ENCODE results near the gene PDGFRB. TPM values are rescaled to one million over a fixed set of nuclear protein-coding genes. Genes with fewer than 3 reads are reported as not detected.

Gene PDGFRB
- total and polyA plus RNA-seq, 5 donors from 2014 or later = 0.03 TPM; not detected in 4

DNA sequence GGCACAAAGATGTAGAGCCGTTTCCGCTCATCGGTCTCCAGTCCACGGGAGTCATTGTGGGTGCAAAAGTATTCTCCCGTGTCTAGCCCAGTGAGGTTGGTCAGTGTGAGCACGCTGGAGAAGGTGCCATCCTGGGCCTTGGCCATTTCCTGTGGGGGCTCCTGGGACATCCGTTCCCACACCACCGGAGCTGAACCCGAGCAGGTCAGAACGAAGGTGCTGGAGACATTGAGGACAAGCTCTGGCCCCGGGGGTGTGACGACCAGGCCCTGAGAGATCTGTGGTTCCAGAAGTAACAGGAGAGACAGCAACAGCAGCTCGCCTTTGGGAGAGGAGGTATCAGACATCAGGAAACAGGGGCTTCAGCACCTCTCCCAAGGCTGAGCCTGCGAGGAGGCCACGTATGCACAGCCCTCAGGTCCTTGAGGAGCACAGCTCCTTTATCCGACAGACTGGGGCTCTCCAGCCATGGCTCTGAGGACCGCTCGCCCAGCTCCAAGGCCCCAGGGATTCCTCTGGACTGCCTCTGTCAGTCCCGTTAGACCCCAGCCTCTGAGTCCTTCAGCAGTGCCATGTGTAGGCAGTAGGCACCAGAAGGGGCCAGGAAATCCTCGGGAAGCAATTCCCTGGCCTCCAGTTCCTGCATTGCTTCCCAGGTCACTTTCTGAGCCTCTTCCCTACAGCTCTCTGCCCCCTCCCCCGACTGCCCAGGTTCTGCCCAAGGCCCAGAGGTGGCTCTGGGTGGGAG is 19.9 kb downstream of the PDGFRB start:
- DNase-seq (no peak), ATAC-seq (ENCODE audit: low read depth in 2 of 2) (no peak)
- no peaks in the 10 kb centered on the region for H3K27me3 Mint-ChIP-seq
- Histone ChIP-seq H3K36me3 (ENCODE audit: control insufficient read depth, insufficient read depth, low read length) (no peaks in the 10 kb centered on the region), H3K9me3 (ENCODE audit: control insufficient read depth in 2 of 2, low read length in 2 of 2) (no peaks in the 10 kb centered on the region), H3K27ac (ENCODE audit: insufficient read depth, low read length, poor library complexity, severe bottlenecking) (no peak overlapping the region), H3K4me3 (ENCODE audit: low read depth, low read length) (no peak overlapping the region), H3K27me3 (ENCODE audit: control insufficient read depth, insufficient read depth, low read length) (no peaks in the 10 kb centered on the region), H3K4me1 (ENCODE audit: control insufficient read depth, insufficient read depth, low read length, poor library complexity, severe bottlenecking) (no peaks in the 10 kb centered on the region)
- no peak overlapping the region for H3K4me3 Mint-ChIP-seq
- H3K9me3 Mint-ChIP-seq = peaks cover 0 to 2% (median 0%) of the 10 kb centered on the region in 7 donors
- no peak overlapping the region for H3K27ac Mint-ChIP-seq
- H3K36me3 Mint-ChIP-seq = no peaks in the 10 kb centered on the region
- no peaks in the 10 kb centered on the region for H3K4me1 Mint-ChIP-seq

DNA sequence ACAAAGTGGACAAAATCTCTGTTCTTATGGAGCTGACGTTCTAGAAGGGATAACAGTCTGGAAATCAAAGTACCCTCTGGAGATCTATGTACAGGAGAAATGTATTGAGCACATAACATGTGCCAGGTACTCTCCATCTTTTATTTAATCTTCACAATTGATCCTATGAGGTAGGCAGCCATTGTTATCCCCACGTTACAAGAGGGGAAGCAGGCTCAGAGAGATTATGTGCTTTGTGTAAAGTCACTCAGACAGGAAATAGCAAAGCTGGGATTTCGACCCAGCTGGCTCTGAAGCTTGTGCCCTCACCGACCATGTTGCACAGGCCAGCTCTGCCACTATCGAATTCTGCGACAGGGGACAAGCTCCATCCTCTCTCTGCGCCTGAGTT is 21.5 kb downstream of the PDGFRB start:
- H3K9me3 Mint-ChIP-seq = peaks cover 0 to 2% (median 0%) of the 10 kb centered on the region in 7 donors
- no peaks in the 10 kb centered on the region for H3K27me3 Mint-ChIP-seq
- H3K4me1 Mint-ChIP-seq = no peaks in the 10 kb centered on the region
- Histone ChIP-seq H3K4me1 (ENCODE audit: control insufficient read depth, insufficient read depth, low read length, poor library complexity, severe bottlenecking) (no peaks in the 10 kb centered on the region), H3K27ac (ENCODE audit: insufficient read depth, low read length, poor library complexity, severe bottlenecking) (no peak overlapping the region), H3K4me3 (ENCODE audit: low read depth, low read length) (no peak overlapping the region), H3K9me3 (ENCODE audit: control insufficient read depth in 2 of 2, low read length in 2 of 2) (no peaks in the 10 kb centered on the region), H3K36me3 (ENCODE audit: control insufficient read depth, insufficient read depth, low read length) (no peaks in the 10 kb centered on the region), H3K27me3 (ENCODE audit: control insufficient read depth, insufficient read depth, low read length) (no peaks in the 10 kb centered on the region)
- H3K27ac Mint-ChIP-seq = no peak overlapping the region
- H3K36me3 Mint-ChIP-seq = no peaks in the 10 kb centered on the region
- H3K4me3 Mint-ChIP-seq = no peak overlapping the region
- ATAC-seq (ENCODE audit: low read depth in 2 of 2) (no peak), DNase-seq (no peak)

DNA sequence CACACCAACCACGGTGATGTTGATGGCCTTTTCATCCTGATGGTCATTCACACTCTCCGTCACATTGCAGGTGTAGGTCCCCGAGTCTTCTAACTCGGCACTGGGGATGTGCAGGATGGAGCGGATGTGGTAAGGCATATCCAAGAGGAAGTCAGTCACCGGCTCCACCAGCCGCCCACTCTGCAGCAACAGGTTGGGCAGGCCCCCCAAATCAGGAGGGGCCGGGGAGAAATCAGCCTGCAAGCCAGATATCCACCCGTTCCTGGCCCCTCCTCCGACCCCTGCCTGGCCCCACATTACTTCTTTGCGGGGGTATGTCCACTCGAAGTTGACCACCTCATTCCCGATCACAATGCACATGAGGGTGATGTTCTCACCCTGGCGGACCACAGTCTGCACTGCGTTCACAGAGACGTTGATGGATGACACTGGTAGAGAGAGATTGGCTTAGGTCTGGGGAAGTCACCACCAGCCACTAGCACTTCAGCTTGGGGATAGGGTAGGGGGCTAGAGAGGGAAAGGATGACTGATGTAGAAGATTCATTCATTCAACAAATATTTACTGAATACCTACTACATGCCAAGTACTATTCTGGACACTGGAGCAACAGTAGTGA is 22.0 kb downstream of the PDGFRB start:
- H3K4me1 ChIP-seq (ENCODE audit: control insufficient read depth, insufficient read depth, low read length, poor library complexity, severe bottlenecking) = no peaks in the 10 kb centered on the region
- no peaks in the 10 kb centered on the region for H3K36me3 ChIP-seq (ENCODE audit: control insufficient read depth, insufficient read depth, low read length)
- DNase-seq (no peak), ATAC-seq (ENCODE audit: low read depth in 2 of 2) (no peak)
- Mint-ChIP-seq H3K27ac (no peak overlapping the region), H3K4me1 (no peaks in the 10 kb centered on the region), H3K27me3 (no peaks in the 10 kb centered on the region), H3K36me3 (no peaks in the 10 kb centered on the region), H3K9me3 (peaks cover 0 to 2% (median 0%) of the 10 kb centered on the region in 7 donors), H3K4me3 (no peak overlapping the region)
- H3K27me3 ChIP-seq (ENCODE audit: control insufficient read depth, insufficient read depth, low read length) = no peaks in the 10 kb centered on the region
- no peaks in the 10 kb centered on the region for H3K9me3 ChIP-seq (ENCODE audit: control insufficient read depth in 2 of 2, low read length in 2 of 2)
- H3K27ac ChIP-seq (ENCODE audit: insufficient read depth, low read length, poor library complexity, severe bottlenecking) = no peak overlapping the region
- no peak overlapping the region for H3K4me3 ChIP-seq (ENCODE audit: low read depth, low read length)

DNA sequence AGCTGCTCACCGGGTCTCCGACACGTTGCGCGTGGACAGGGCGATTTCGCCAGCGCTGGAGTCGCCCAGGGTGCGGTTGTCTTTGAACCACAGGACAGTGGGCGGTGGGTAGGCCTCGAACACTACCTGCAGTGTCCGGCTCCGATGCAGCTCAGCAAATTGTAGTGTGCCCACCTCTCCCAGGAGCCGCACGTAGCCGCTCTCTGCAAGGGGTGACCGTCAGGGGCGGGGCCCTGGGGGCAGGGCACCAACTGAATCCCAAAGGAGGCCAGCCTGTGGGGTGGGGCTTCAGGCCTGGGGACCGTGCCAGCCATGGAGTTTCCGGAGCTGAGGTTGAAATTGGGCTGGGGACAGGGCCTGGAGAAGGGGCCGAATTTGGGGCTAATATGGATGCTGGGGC is 22.9 kb downstream of the PDGFRB start:
- H3K36me3 Mint-ChIP-seq = no peaks in the 10 kb centered on the region
- Histone ChIP-seq H3K4me1 (ENCODE audit: control insufficient read depth, insufficient read depth, low read length, poor library complexity, severe bottlenecking) (no peaks in the 10 kb centered on the region), H3K4me3 (ENCODE audit: low read depth, low read length) (no peak overlapping the region), H3K36me3 (ENCODE audit: control insufficient read depth, insufficient read depth, low read length) (no peaks in the 10 kb centered on the region), H3K9me3 (ENCODE audit: control insufficient read depth in 2 of 2, low read length in 2 of 2) (no peaks in the 10 kb centered on the region), H3K27ac (ENCODE audit: insufficient read depth, low read length, poor library complexity, severe bottlenecking) (no peak overlapping the region), H3K27me3 (ENCODE audit: control insufficient read depth, insufficient read depth, low read length) (no peaks in the 10 kb centered on the region)
- DNase-seq = no peak
- no peaks in the 10 kb centered on the region for H3K4me1 Mint-ChIP-seq
- no peak overlapping the region for H3K27ac Mint-ChIP-seq
- no peak overlapping the region for H3K4me3 Mint-ChIP-seq
- H3K9me3 Mint-ChIP-seq = peaks cover 0 to 2% (median 0%) of the 10 kb centered on the region in 7 donors
- ATAC-seq (ENCODE audit: low read depth in 2 of 2) = no peak
- H3K27me3 Mint-ChIP-seq = no peaks in the 10 kb centered on the region

- Histone ChIP-seq H3K4me3 (ENCODE audit: low read depth, low read length) (no peak overlapping the region), H3K27me3 (ENCODE audit: control insufficient read depth, insufficient read depth, low read length) (no peaks in the 10 kb centered on the region), H3K36me3 (ENCODE audit: control insufficient read depth, insufficient read depth, low read length) (no peaks in the 10 kb centered on the region), H3K9me3 (ENCODE audit: control insufficient read depth in 2 of 2, low read length in 2 of 2) (no peaks in the 10 kb centered on the region), H3K4me1 (ENCODE audit: control insufficient read depth, insufficient read depth, low read length, poor library complexity, severe bottlenecking) (no peaks in the 10 kb centered on the region), H3K27ac (ENCODE audit: insufficient read depth, low read length, poor library complexity, severe bottlenecking) (no peak overlapping the region)
- peaks cover 0 to 2% (median 0%) of the 10 kb centered on the region in 7 donors for H3K9me3 Mint-ChIP-seq
- H3K4me3 Mint-ChIP-seq = no peak overlapping the region
- H3K27me3 Mint-ChIP-seq = no peaks in the 10 kb centered on the region
- no peaks in the 10 kb centered on the region for H3K36me3 Mint-ChIP-seq
- DNase-seq = no peak
- H3K27ac Mint-ChIP-seq = no peak overlapping the region
- H3K4me1 Mint-ChIP-seq = no peaks in the 10 kb centered on the region
- no peak for ATAC-seq (ENCODE audit: low read depth in 2 of 2)
Measured at GRCh38 chr5:150131978-150132694, 23.5 kb downstream of the PDGFRB start.

GRCh38 chr5:150131461-150131860 is 24.2 kb downstream of the PDGFRB start:
- H3K9me3 Mint-ChIP-seq = peaks cover 0 to 2% (median 0%) of the 10 kb centered on the region in 7 donors
- Histone ChIP-seq H3K9me3 (ENCODE audit: control insufficient read depth in 2 of 2, low read length in 2 of 2) (no peaks in the 10 kb centered on the region), H3K4me3 (ENCODE audit: low read depth, low read length) (no peak overlapping the region), H3K27ac (ENCODE audit: insufficient read depth, low read length, poor library complexity, severe bottlenecking) (no peak overlapping the region), H3K4me1 (ENCODE audit: control insufficient read depth, insufficient read depth, low read length, poor library complexity, severe bottlenecking) (no peaks in the 10 kb centered on the region), H3K27me3 (ENCODE audit: control insufficient read depth, insufficient read depth, low read length) (no peaks in the 10 kb centered on the region), H3K36me3 (ENCODE audit: control insufficient read depth, insufficient read depth, low read length) (no peaks in the 10 kb centered on the region)
- DNase-seq = no peak
- no peak overlapping the region for H3K4me3 Mint-ChIP-seq
- no peak for ATAC-seq (ENCODE audit: low read depth in 2 of 2)
- no peak overlapping the region for H3K27ac Mint-ChIP-seq
- no peaks in the 10 kb centered on the region for H3K36me3 Mint-ChIP-seq
- H3K27me3 Mint-ChIP-seq = no peaks in the 10 kb centered on the region
- no peaks in the 10 kb centered on the region for H3K4me1 Mint-ChIP-seq

DNA sequence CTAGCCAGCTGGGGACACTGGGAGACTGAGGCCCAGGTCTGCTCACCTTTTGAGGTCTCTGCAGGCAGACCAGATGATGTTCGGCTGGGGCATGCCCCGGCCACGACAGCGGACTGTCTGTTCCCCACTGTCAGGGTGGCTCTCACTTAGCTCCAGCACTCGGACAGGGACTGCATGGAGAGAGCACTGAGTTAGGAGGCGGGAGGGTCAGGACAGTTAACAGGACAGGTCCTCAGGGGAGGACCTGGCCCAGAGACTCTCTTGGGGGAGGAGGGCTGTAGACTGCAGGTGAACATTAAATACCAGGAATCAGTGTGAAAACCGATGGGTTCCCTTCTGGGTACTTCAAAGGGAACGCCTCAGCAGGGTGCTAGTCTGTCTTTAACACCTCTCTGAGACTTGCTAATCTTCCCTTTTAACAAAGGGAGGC is 25.1 kb downstream of the PDGFRB start:
- Mint-ChIP-seq H3K27me3 (no peaks in the 10 kb centered on the region), H3K27ac (no peak overlapping the region), H3K36me3 (no peaks in the 10 kb centered on the region), H3K4me3 (no peak overlapping the region), H3K9me3 (peaks cover 0 to 2% (median 0%) of the 10 kb centered on the region in 7 donors), H3K4me1 (no peaks in the 10 kb centered on the region)
- Histone ChIP-seq H3K4me3 (ENCODE audit: low read depth, low read length) (no peak overlapping the region), H3K4me1 (ENCODE audit: control insufficient read depth, insufficient read depth, low read length, poor library complexity, severe bottlenecking) (no peaks in the 10 kb centered on the region), H3K27ac (ENCODE audit: insufficient read depth, low read length, poor library complexity, severe bottlenecking) (no peak overlapping the region), H3K27me3 (ENCODE audit: control insufficient read depth, insufficient read depth, low read length) (no peaks in the 10 kb centered on the region), H3K9me3 (ENCODE audit: control insufficient read depth in 2 of 2, low read length in 2 of 2) (no peaks in the 10 kb centered on the region), H3K36me3 (ENCODE audit: control insufficient read depth, insufficient read depth, low read length) (no peaks in the 10 kb centered on the region)
- ATAC-seq (ENCODE audit: low read depth in 2 of 2) (no peak), DNase-seq (no peak)
